GM19397 (cell line): ENCODE measurements around the gene WNK1.
"Not testable (repeated sequence)": the region's sequence is repeated elsewhere in the genome, so short reads cannot be mapped to it uniquely, and the experiment has no call there.

ENCODE experiments used
- ATAC-seq: cut with Tn5 transposase; IDR thresholded peaks from one replicate; pipeline ENCODE4 v1.9.1; 2021; ENCODE audit warnings: mild to moderate bottlenecking, moderate library complexity; ENCODE audit not compliant: unreplicated experiment

WNK1 gene

GRCh38 chr12:777550-778047 is 25.2 kb downstream of the WNK1 start:
- ATAC-seq: no peak

GRCh38 chr12:778615-779014 is 26.2 kb downstream of the WNK1 start:
- ATAC-seq: no peak

GRCh38 chr12:779745-780734 is 27.7 kb downstream of the WNK1 start:
- no peak for ATAC-seq

- no peak for ATAC-seq
Observed at GRCh38 chr12:780750-781379, 28.5 kb downstream of the WNK1 start.

- no peak for ATAC-seq
Observed at GRCh38 chr12:785706-786105, 33.3 kb downstream of the WNK1 start.

- ATAC-seq: no peak
Observed at GRCh38 chr12:788288-788687, 35.9 kb downstream of the WNK1 start.

- not testable (repeated sequence) for ATAC-seq
Observed at GRCh38 chr12:788762-789161, 36.4 kb downstream of the WNK1 start.

GRCh38 chr12:789852-790563 is 37.6 kb downstream of the WNK1 start:
- no peak for ATAC-seq

GRCh38 chr12:790608-791007 is 38.2 kb downstream of the WNK1 start:
- no peak for ATAC-seq

- ATAC-seq: no peak
Observed at GRCh38 chr12:793037-793436, 40.7 kb downstream of the WNK1 start.

- ATAC-seq: no peak
Observed at GRCh38 chr12:793711-794110, 41.3 kb downstream of the WNK1 start.

- no peak for ATAC-seq
Observed at GRCh38 chr12:795305-795704, 42.9 kb downstream of the WNK1 start.

GRCh38 chr12:800401-800800 is 48.0 kb downstream of the WNK1 start:
- ATAC-seq: no peak

GRCh38 chr12:802242-803120 is 50.1 kb downstream of the WNK1 start:
- no peak for ATAC-seq

- no peak for ATAC-seq
Observed at GRCh38 chr12:805022-805632, 52.7 kb downstream of the WNK1 start.

- ATAC-seq: no peak
Observed at GRCh38 chr12:806200-806791, 53.9 kb downstream of the WNK1 start.

GRCh38 chr12:807041-807735 is 54.8 kb downstream of the WNK1 start:
- no peak for ATAC-seq

- ATAC-seq: no peak
Observed at GRCh38 chr12:810116-810515, 57.7 kb downstream of the WNK1 start.
